Ishikawa (cell line): Measurements from ENCODE around the gene TECTB.

Experiments
- EP300 ChIP-seq: IDR thresholded peaks from 2 replicates; pipeline ENCODE4 v1.6.1; 2012; ENCODE audit warnings: borderline replicate concordance
- NFIC ChIP-seq: IDR thresholded peaks from 2 replicates; pipeline ENCODE4 v1.6.1; 2012
- RAD21 ChIP-seq: IDR thresholded peaks from 2 replicates; pipeline ENCODE4 v1.6.1; 2012; ENCODE audit warnings: low read depth
- USF1 ChIP-seq: IDR thresholded peaks from 2 replicates; pipeline ENCODE4 v1.6.1; 2012
- YY1 ChIP-seq: IDR thresholded peaks from 2 replicates; pipeline ENCODE4 v1.6.1; 2012; ENCODE audit warnings: low read depth

GRCh38 chr10:112243713-112244112 lies 39.5 kb upstream of the TECTB start:
- TF ChIP-seq YY1 (no peak), RAD21 (no peak), USF1 (no peak), EP300 (no peak), NFIC (no peak)
